ENCODE data around the gene PRKCQ.

Gene PRKCQ

GRCh38 chr10:6618340-6618739 is 38.3 kb upstream of the PRKCQ start:
- no peaks in the 10 kb centered on the region for H3K4me1 ChIP-seq
- no peaks in the 10 kb centered on the region for H3K27me3 ChIP-seq
- H3K9me3 ChIP-seq = no peaks in the 10 kb centered on the region
- H3K4me3 ChIP-seq (ENCODE audit: low read depth, low read length) = no peak overlapping the region
- DNase-seq = no peak
- TF ChIP-seq CTCF (IDR thresholded peaks at IDR 0.05; ENCODE audit: low read depth, low read length) = no peak
- no peaks in the 10 kb centered on the region for H3K36me3 ChIP-seq

GRCh38 chr10:6617309-6618076 is 37.4 kb upstream of the PRKCQ start:
- no peak for DNase-seq
- no peaks in the 10 kb centered on the region for H3K27me3 ChIP-seq
- TF ChIP-seq CTCF (IDR thresholded peaks at IDR 0.05; ENCODE audit: low read depth, low read length) = no peak
- no peak overlapping the region for H3K4me3 ChIP-seq (ENCODE audit: low read depth, low read length)
- no peaks in the 10 kb centered on the region for H3K36me3 ChIP-seq
- no peaks in the 10 kb centered on the region for H3K4me1 ChIP-seq
- no peaks in the 10 kb centered on the region for H3K9me3 ChIP-seq

- TF ChIP-seq CTCF (IDR thresholded peaks at IDR 0.05; ENCODE audit: low read depth, low read length) = no peak
- Histone ChIP-seq H3K27me3 (no peaks in the 10 kb centered on the region), H3K4me1 (no peaks in the 10 kb centered on the region), H3K9me3 (no peaks in the 10 kb centered on the region), H3K36me3 (no peaks in the 10 kb centered on the region), H3K4me3 (ENCODE audit: low read depth, low read length) (no peak overlapping the region)
- DNase-seq = no peak
Observed at GRCh38 chr10:6615971-6616370, 35.9 kb upstream of the PRKCQ start.

- no peaks in the 10 kb centered on the region for H3K4me1 ChIP-seq
- H3K4me3 ChIP-seq (ENCODE audit: low read depth, low read length) = no peak overlapping the region
- no peak for DNase-seq
- no peaks in the 10 kb centered on the region for H3K9me3 ChIP-seq
- no peaks in the 10 kb centered on the region for H3K36me3 ChIP-seq
- no peaks in the 10 kb centered on the region for H3K27me3 ChIP-seq
- TF ChIP-seq CTCF (IDR thresholded peaks at IDR 0.05; ENCODE audit: low read depth, low read length) = no peak
Observed at GRCh38 chr10:6612371-6612770, 32.3 kb upstream of the PRKCQ start.

- H3K36me3 ChIP-seq = no peaks in the 10 kb centered on the region
- TF ChIP-seq CTCF (IDR thresholded peaks at IDR 0.05; ENCODE audit: low read depth, low read length) = no peak
- H3K4me1 ChIP-seq = no peaks in the 10 kb centered on the region
- no peaks in the 10 kb centered on the region for H3K9me3 ChIP-seq
- no peak for DNase-seq
- H3K4me3 ChIP-seq (ENCODE audit: low read depth, low read length) = no peak overlapping the region
- no peaks in the 10 kb centered on the region for H3K27me3 ChIP-seq
Observed at GRCh38 chr10:6610647-6611046, 30.6 kb upstream of the PRKCQ start.

- Histone ChIP-seq H3K4me3 (ENCODE audit: low read depth, low read length) (no peak overlapping the region), H3K9me3 (no peaks in the 10 kb centered on the region), H3K4me1 (no peaks in the 10 kb centered on the region), H3K36me3 (no peaks in the 10 kb centered on the region), H3K27me3 (no peaks in the 10 kb centered on the region)
- DNase-seq = no peak
- TF ChIP-seq CTCF (IDR thresholded peaks at IDR 0.05; ENCODE audit: low read depth, low read length) = no peak
Observed at GRCh38 chr10:6609625-6610024, 29.5 kb upstream of the PRKCQ start.
